Measurements from ENCODE around the gene ANAPC4. TPM values are rescaled to one million over a fixed set of nuclear protein-coding genes. Genes with fewer than 3 reads are reported as not detected.

The ANAPC4 gene
- total and polyA plus RNA-seq, 2 of the 4 experiments (the other 2 are of a cell fraction): 12.4 to 18.3 TPM

GRCh38 chr4:25350561-25350960 lies 26.5 kb upstream of the ANAPC4 start:
- CTCF ChIA-PET: interaction anchor here (0.9 to 2.8 kb wide), 2 partner anchors 16 to 38 kb away, joined by 5 to 8 read pairs; partner anchors contain the start of gene ZCCHC4

More at GRCh38 chr4:25350561-25350960, 26.5 kb upstream of the ANAPC4 start:
- Histone ChIP-seq H2AK9ac (replicated peaks; ENCODE audit: low read depth, low read length, poor library complexity) (no peak overlapping the region), H3K9me3 (ENCODE audit: control insufficient read depth, insufficient read depth, low read length) (no peaks in the 10 kb centered on the region), H4K20me1 (ENCODE audit: insufficient read depth, low read length) (no peaks in the 10 kb centered on the region), H3K18ac (ENCODE audit: low read depth, low read length) (no peak overlapping the region), H4K91ac (ENCODE audit: insufficient read depth, low read depth, low read length) (no peak overlapping the region), H3K27ac (ENCODE audit: insufficient read depth, low read length) (no peak overlapping the region), H3K27me3 (ENCODE audit: control insufficient read depth, insufficient read depth, low read length) (no peaks in the 10 kb centered on the region), H2BK15ac (ENCODE audit: low read depth, low read length) (no peak overlapping the region), H2BK120ac (ENCODE audit: low read depth, low read length) (no peak overlapping the region), H3K23ac (ENCODE audit: low read depth, low read length) (no peak overlapping the region), H3K36me3 (ENCODE audit: control insufficient read depth, insufficient read depth, low read length) (0 out of 2 replicates have a peak, but pooled peaks cover 2% of the 10 kb centered on the region), H3K4me3 (ENCODE audit: insufficient read depth, low read depth, low read length) (no peak overlapping the region), H2BK20ac (ENCODE audit: low read depth, low read length) (no peak overlapping the region), H4K8ac (ENCODE audit: low read depth in 2 of 2, low read length in 2 of 2) (no peak overlapping the region), H4K5ac (ENCODE audit: low read depth, low read length) (no peak overlapping the region), H3K4me1 (ENCODE audit: control insufficient read depth, insufficient read depth, low read length) (peaks cover 4% of the 10 kb centered on the region; the same call in 1 of the 2 replicates), H3K9ac (ENCODE audit: low read depth, low read length) (no peak overlapping the region), H2AK5ac (ENCODE audit: low read depth, low read length) (no peak overlapping the region), H3K56ac (ENCODE audit: extremely low read depth, insufficient read depth, low read length) (no peak overlapping the region), H3K4ac (ENCODE audit: low read depth, low read length) (no peak overlapping the region), H3K79me1 (ENCODE audit: low read depth in 1 of 2, low read length in 2 of 2) (peaks cover 0 to 2% of the 10 kb centered on the region in 2 experiments; a peak in 2 of 4 replicates), H2BK5ac (ENCODE audit: low read depth, low read length, poor library complexity, severe bottlenecking) (no peak overlapping the region), H3K14ac (replicated peaks; ENCODE audit: low read depth, low read length) (no peak overlapping the region), H3K9me1 (ENCODE audit: insufficient read depth, low read length) (no peaks in the 10 kb centered on the region; the same call in 1 of the 2 replicates), H3K4me2 (ENCODE audit: low read depth, low read length) (no peak overlapping the region), H2AFZ (replicated peaks; ENCODE audit: low read length, poor library complexity) (no peak overlapping the region)
- intact Hi-C loops (cut with micrococcal nuclease) (no loop called here), dilution Hi-C loops (cut with HindIII; ENCODE audit: low sequenced_read_pairs, unreplicated experiment) (no loop called here), in situ Hi-C loops (cut with MboI; ENCODE audit: low sequenced_read_pairs) (loop anchor here (25.0 kb wide), 1 partner anchor 363 kb away; no protein-coding TSS in a partner anchor)
- DNase-seq (no peak), ATAC-seq (ENCODE audit: low read depth) (no peak)
- POLR2A ChIA-PET (ENCODE audit: unreplicated experiment): no interaction called here
- no CpG with 5 or more reads among the region's 2 CpGs for WGBS, 2 experiments (ENCODE audit: extremely low coverage in 2 of 2, insufficient read length in 1 of 2)
- TF ChIP-seq RCOR1 (IDR thresholded peaks at IDR 0.05; ENCODE audit: insufficient replicate concordance, low read length): no peak
- no peak for TF ChIP-seq MAFK (IDR thresholded peaks at IDR 0.05; ENCODE audit: low read depth, low read length)
- no peak for TF ChIP-seq RFX5 (IDR thresholded peaks at IDR 0.05; ENCODE audit: low read depth, low read length)
- TF ChIP-seq POLR2A (IDR thresholded peaks at IDR 0.05; ENCODE audit: low read depth, low read length): no peak
- no peak for TF ChIP-seq MXI1 (IDR thresholded peaks at IDR 0.05; ENCODE audit: borderline replicate concordance, low read depth, low read length)
- no peak for TF ChIP-seq CTCF (conservative IDR thresholded peaks at IDR 0.05; ENCODE audit: low read depth, low read length)
- no peak for TF ChIP-seq RAD21 (IDR thresholded peaks at IDR 0.05; ENCODE audit: low read length)
- TF ChIP-seq CEBPB (IDR thresholded peaks at IDR 0.05; ENCODE audit: low read depth, low read length): no peak
- no peak for TF ChIP-seq SMC3 (IDR thresholded peaks at IDR 0.05; ENCODE audit: low read depth, low read length)
- no peak for TF ChIP-seq BHLHE40 (IDR thresholded peaks at IDR 0.05; ENCODE audit: low read depth, low read length)
- TF ChIP-seq USF2 (IDR thresholded peaks at IDR 0.05; ENCODE audit: low read depth, low read length): no peak
- TF ChIP-seq MAZ (IDR thresholded peaks at IDR 0.05; ENCODE audit: borderline replicate concordance, low read depth, low read length): no peak
- no peak for TF ChIP-seq CHD1 (IDR thresholded peaks at IDR 0.05; ENCODE audit: low read depth, low read length)
- no peak for TF ChIP-seq ELK1 (IDR thresholded peaks at IDR 0.05; ENCODE audit: borderline replicate concordance, low read depth, low read length)
- no peak for TF ChIP-seq NFE2L2 (IDR thresholded peaks at IDR 0.05; ENCODE audit: low read depth, low read length)
- no peak for TF ChIP-seq FOS (IDR thresholded peaks at IDR 0.05; ENCODE audit: low read depth, low read length)
- no TSS peak for BruUV-seq (replicated peaks)
